ENCODE measurements around the gene CD300E.

CD300E gene

GRCh38 chr17:74659889-74660288 lies 36.4 kb upstream of the CD300E start (continued):
- TF ChIP-seq, protein P1, sequence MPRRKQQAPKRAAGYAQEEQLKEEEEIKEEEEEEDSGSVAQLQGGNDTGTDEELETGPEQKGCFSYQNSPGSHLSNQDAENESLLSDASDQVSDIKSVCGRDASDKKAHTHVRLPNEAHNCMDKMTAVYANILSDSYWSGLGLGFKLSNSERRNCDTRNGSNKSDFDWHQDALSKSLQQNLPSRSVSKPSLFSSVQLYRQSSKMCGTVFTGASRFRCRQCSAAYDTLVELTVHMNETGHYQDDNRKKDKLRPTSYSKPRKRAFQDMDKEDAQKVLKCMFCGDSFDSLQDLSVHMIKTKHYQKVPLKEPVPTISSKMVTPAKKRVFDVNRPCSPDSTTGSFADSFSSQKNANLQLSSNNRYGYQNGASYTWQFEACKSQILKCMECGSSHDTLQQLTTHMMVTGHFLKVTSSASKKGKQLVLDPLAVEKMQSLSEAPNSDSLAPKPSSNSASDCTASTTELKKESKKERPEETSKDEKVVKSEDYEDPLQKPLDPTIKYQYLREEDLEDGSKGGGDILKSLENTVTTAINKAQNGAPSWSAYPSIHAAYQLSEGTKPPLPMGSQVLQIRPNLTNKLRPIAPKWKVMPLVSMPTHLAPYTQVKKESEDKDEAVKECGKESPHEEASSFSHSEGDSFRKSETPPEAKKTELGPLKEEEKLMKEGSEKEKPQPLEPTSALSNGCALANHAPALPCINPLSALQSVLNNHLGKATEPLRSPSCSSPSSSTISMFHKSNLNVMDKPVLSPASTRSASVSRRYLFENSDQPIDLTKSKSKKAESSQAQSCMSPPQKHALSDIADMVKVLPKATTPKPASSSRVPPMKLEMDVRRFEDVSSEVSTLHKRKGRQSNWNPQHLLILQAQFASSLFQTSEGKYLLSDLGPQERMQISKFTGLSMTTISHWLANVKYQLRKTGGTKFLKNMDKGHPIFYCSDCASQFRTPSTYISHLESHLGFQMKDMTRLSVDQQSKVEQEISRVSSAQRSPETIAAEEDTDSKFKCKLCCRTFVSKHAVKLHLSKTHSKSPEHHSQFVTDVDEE (CRISPR knock-in tag; IDR thresholded peaks at IDR 0.05): no peak
- no peak for TF ChIP-seq ZNF8 (CRISPR knock-in tag; IDR thresholded peaks at IDR 0.05)

DNA sequence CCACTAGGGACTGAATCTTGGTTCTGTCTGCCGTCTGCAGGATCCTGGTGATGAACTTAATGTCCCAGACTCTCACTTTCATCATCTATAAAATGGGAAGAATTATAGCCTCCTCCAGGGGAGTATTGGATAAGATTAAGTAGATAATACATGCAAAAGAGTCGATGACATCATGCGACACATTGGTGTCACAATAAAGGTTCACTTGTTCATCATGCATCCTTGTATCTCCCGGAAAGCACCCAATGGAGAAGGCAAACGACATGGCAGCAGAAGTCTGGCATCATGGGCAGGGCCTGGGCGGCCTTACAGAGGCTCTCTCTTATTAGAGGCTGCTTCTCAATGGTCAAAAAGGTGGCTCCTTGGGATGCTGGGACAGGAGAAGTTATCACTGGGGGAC lies 35.1 kb upstream of the CD300E start:
- no peak for ATAC-seq

DNA sequence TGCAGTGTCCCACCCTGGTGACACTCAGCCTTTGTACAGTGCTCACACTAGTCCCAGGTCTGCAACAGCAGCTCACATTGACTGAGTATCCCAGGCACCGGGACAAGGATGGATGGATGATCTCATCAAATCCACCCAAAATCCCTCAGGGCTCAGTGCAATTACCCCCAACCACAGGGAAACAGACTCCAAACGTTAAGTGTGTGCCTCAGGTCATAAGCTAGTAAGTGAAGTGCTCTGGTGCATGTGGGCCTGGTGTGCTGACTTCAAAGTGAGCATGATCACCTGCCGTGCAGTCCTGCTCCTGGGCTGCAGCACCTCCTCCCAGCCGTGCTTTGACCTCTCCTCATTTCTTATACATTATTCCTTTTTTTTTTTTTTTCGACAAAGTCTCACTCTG lies 31.2 kb upstream of the CD300E start:
- TF ChIP-seq ZFP30 (CRISPR knock-in tag; IDR thresholded peaks at IDR 0.05): no peak
- no peak for TF ChIP-seq ZNF565 (CRISPR knock-in tag; conservative IDR thresholded peaks at IDR 0.05; ENCODE audit: low read depth)
- no peak for TF ChIP-seq ZC3H10 (CRISPR knock-in tag; IDR thresholded peaks at IDR 0.05)
- no peak for TF ChIP-seq ESRRG (CRISPR knock-in tag; IDR thresholded peaks at IDR 0.05)
- TF ChIP-seq CREB5 (CRISPR knock-in tag; IDR thresholded peaks at IDR 0.05; ENCODE audit: low read depth): no peak
- ATAC-seq: no peak

More for the DNA sequence above, 35.1 kb upstream of the CD300E start:
- TF ChIP-seq CSRNP3 (CRISPR knock-in tag; IDR thresholded peaks at IDR 0.05) (no peak), PATZ1 (CRISPR knock-in tag; IDR thresholded peaks at IDR 0.05; ENCODE audit: borderline replicate concordance) (no peak), ZC3H10 (CRISPR knock-in tag; IDR thresholded peaks at IDR 0.05) (no peak), ZNF70 (CRISPR knock-in tag; IDR thresholded peaks at IDR 0.05) (no peak), BACH2 (CRISPR knock-in tag; IDR thresholded peaks at IDR 0.05; ENCODE audit: borderline replicate concordance) (no peak), ZFP30 (CRISPR knock-in tag; IDR thresholded peaks at IDR 0.05) (no peak), TOX (CRISPR knock-in tag; IDR thresholded peaks at IDR 0.05; ENCODE audit: borderline replicate concordance) (no peak), SNAI2 (CRISPR knock-in tag; IDR thresholded peaks at IDR 0.05) (no peak), CSDC2 (CRISPR knock-in tag; IDR thresholded peaks at IDR 0.05) (no peak)

DNA sequence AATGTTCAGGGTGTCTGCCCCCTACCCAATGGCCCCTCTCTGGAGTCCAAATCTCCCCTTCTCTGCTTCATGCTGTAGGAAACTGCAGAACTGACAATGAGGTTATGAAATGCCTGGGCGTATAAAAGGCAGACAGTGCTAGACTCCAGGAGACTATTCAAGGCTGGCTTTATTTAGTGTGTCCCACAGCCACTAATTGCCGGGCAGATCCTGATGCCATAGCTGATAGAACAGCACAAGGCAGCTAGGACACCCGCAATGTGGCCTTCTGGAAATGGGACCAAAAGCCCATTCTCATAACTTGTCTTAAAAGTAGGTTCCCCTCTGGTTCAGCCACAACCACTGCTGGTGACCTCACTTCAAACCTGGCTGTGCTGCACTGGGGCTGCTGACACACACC lies 28.5 kb upstream of the CD300E start:
- TF ChIP-seq GLIS3 (CRISPR knock-in tag; IDR thresholded peaks at IDR 0.05) (no peak), OSR1 (CRISPR knock-in tag; IDR thresholded peaks at IDR 0.05) (no peak), PPARA (CRISPR knock-in tag; IDR thresholded peaks at IDR 0.05; ENCODE audit: borderline replicate concordance) (no peak), ZNF8 (CRISPR knock-in tag; IDR thresholded peaks at IDR 0.05) (no peak), ZFP30 (CRISPR knock-in tag; IDR thresholded peaks at IDR 0.05) (no peak), SNAI2 (CRISPR knock-in tag; IDR thresholded peaks at IDR 0.05) (no peak), ISL1 (CRISPR knock-in tag; IDR thresholded peaks at IDR 0.05) (no peak), RARB (CRISPR knock-in tag; IDR thresholded peaks at IDR 0.05) (no peak), CSRNP3 (CRISPR knock-in tag; IDR thresholded peaks at IDR 0.05) (no peak), TOX (CRISPR knock-in tag; IDR thresholded peaks at IDR 0.05; ENCODE audit: borderline replicate concordance) (no peak)
- TF ChIP-seq, protein P1 (CRISPR knock-in tag; IDR thresholded peaks at IDR 0.05): no peak
- no peak for ATAC-seq

Measured in SK-N-SH treated with all-trans-retinoic acid at 6 μM for 48 hours (cell line).